ENCODE results near the gene TPCN1. TPM values are rescaled to one million over a fixed set of nuclear protein-coding genes. Genes with fewer than 3 reads are reported as not detected.

TPCN1 gene
- polyA plus RNA-seq, 1 experiment: 31.9 TPM

DNA sequence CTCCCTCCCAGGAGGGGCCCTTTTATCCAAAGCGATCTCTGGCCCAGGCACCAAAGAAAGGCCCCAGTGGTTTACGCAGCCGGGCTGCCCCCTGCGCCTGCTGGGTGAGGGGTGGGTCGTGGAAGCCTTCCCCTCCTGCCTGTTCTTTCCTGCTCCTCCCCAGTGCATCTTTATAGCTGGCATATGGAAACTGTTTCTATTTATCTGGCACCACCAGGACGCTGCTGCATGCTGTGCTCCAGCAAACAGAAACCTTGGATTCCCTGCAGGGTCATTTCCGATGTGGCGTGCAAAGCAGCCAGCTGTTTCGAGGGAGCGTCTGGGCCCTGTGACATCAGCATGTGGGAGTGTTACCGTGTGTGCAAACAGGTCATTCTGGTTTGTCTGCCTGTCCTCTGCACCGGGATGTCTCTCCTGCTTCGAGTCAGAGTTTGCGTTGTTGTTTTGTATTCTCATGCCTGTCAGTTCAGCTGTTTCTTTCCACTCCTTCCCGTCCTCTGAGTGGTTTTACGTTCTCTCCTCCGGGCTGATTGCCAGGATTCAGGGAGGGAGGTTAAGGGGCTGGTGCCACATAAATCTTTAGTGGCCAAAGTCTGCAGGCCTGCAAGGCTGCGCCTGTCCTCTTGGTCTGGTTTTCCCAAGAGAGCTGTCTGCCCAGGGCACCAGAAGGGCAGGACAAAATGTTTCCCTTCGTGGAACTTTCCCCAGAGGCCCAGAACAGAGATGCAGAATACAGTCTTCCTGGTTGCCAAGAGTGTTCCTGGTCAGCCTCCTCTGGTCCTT lies 24.6 kb downstream of the TPCN1 start:
- Histone ChIP-seq H3K27me3 (ENCODE audit: control insufficient read depth, insufficient read depth, low read length) (no peaks in the 10 kb centered on the region), H3K4me3 (ENCODE audit: low read depth, low read length) (no peak overlapping the region), H3K36me3 (ENCODE audit: control insufficient read depth, insufficient read depth, low read length) (peaks cover 10% of the 10 kb centered on the region)
- CTCF ChIA-PET: interaction anchor here (0.8 to 1.6 kb wide), 2 partner anchors 13 to 15 kb away, joined by 4 read pairs; no protein-coding TSS in a partner anchor
- TF ChIP-seq, protein P1, sequence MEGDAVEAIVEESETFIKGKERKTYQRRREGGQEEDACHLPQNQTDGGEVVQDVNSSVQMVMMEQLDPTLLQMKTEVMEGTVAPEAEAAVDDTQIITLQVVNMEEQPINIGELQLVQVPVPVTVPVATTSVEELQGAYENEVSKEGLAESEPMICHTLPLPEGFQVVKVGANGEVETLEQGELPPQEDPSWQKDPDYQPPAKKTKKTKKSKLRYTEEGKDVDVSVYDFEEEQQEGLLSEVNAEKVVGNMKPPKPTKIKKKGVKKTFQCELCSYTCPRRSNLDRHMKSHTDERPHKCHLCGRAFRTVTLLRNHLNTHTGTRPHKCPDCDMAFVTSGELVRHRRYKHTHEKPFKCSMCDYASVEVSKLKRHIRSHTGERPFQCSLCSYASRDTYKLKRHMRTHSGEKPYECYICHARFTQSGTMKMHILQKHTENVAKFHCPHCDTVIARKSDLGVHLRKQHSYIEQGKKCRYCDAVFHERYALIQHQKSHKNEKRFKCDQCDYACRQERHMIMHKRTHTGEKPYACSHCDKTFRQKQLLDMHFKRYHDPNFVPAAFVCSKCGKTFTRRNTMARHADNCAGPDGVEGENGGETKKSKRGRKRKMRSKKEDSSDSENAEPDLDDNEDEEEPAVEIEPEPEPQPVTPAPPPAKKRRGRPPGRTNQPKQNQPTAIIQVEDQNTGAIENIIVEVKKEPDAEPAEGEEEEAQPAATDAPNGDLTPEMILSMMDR (IDR thresholded peaks at IDR 0.05; ENCODE audit: insufficient read depth, low read depth, low read length): no peak
- DNase-seq (ENCODE audit: low read depth): peak; percentile 76
- POLR2A ChIA-PET: interaction anchor here (0.6 kb wide), 3 partner anchors 26 to 941 kb away, joined by 3 to 6 read pairs (median 5); no protein-coding TSS in a partner anchor

DNA sequence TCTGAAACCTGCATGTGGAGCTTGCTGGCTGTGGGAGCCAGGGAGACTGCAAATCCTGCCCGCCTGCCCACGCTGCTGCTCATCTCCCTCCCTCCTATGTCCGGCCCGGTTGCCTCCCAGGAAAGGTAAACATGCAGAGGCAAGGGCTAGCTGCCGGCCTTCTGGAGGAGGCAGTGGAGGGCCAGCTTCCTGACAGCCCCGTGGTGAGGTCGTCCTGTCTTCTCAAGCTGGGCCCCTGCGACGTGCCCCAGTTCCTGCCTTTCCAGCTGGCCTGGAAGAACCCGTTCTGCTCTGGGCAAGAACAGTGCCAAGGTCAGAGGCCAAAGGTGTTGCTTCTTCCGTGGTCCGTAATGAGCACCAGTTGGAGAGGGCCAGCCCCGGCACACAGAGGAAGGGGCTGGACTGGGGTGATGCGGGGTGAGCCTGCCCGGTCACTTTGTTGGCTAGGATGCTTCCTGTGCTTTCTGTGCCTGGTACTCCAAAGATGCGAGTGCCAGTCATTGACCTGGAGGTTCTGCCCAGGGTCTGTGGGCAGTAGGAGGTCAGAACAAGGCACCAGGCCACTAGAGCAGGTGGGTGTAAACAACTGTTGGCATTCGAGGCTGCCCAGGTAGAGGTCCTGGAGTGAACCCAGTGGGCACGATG lies 25.3 kb downstream of the TPCN1 start:
- no peak for DNase-seq (ENCODE audit: low read depth)
- POLR2A ChIA-PET: no interaction called here
- Histone ChIP-seq H3K4me3 (ENCODE audit: low read depth, low read length) (no peak overlapping the region), H3K36me3 (ENCODE audit: control insufficient read depth, insufficient read depth, low read length) (peaks cover 10% of the 10 kb centered on the region), H3K27me3 (ENCODE audit: control insufficient read depth, insufficient read depth, low read length) (no peaks in the 10 kb centered on the region)
- CTCF ChIA-PET: interaction anchor here (0.9 to 1.6 kb wide), 2 partner anchors 14 to 52 kb away, joined by 3 to 4 read pairs; no protein-coding TSS in a partner anchor
- TF ChIP-seq, protein P1 (IDR thresholded peaks at IDR 0.05; ENCODE audit: insufficient read depth, low read depth, low read length): no peak

DNA sequence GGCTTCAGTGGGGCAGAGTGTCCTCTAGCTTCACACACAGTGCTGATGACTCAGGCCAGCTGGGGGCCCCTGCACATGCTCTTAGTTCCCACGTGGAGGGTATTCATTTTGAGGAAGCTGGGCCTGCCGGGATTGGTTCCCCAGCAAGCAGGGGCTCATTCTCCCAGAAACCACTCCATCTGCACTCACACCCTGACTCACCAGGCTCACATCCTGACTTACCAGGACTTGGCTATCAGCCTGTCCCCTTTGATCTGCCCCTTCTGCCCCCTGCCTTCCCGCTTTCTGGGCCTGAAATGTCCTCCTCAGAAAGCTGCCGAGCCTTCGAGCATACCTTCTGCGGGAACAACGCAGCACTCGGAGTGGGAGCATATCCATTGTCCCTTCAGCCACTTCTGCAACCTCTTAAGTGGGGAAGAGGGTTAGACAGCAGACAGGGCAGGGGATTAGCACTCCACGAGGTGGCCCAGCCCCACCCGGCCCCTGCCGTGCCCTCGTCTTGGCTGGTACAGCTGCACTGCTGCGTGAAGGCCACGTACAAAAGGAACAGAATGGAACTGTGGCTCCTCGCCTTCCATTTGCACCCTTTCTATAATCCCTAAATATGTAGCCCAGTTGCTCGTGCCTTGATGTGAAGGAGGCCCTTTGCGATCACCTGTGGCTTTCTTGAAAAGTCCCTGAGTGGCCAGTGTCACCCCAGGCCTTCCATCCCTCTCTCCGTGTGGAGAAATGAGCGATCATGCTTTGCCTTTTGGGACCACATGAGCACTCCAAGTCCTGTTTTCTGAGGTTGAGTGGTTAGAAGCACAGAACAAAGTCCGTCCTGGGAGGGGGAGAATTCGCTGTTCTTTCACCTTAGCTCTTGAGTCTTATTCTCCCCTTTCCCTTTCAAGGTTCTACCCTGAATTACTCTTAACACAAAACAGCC lies 26.1 kb downstream of the TPCN1 start:
- Histone ChIP-seq H3K27me3 (ENCODE audit: control insufficient read depth, insufficient read depth, low read length) (no peaks in the 10 kb centered on the region), H3K36me3 (ENCODE audit: control insufficient read depth, insufficient read depth, low read length) (peaks cover 10% of the 10 kb centered on the region), H3K4me3 (ENCODE audit: low read depth, low read length) (no peak overlapping the region)
- ChIA-PET POLR2A (no interaction called here), CTCF (interaction anchor here (0.9 kb wide), 1 partner anchor 52 kb away, joined by 3 read pairs; no protein-coding TSS in a partner anchor)
- TF ChIP-seq, protein P1 (IDR thresholded peaks at IDR 0.05; ENCODE audit: insufficient read depth, low read depth, low read length): no peak
- DNase-seq (ENCODE audit: low read depth): no peak

DNA sequence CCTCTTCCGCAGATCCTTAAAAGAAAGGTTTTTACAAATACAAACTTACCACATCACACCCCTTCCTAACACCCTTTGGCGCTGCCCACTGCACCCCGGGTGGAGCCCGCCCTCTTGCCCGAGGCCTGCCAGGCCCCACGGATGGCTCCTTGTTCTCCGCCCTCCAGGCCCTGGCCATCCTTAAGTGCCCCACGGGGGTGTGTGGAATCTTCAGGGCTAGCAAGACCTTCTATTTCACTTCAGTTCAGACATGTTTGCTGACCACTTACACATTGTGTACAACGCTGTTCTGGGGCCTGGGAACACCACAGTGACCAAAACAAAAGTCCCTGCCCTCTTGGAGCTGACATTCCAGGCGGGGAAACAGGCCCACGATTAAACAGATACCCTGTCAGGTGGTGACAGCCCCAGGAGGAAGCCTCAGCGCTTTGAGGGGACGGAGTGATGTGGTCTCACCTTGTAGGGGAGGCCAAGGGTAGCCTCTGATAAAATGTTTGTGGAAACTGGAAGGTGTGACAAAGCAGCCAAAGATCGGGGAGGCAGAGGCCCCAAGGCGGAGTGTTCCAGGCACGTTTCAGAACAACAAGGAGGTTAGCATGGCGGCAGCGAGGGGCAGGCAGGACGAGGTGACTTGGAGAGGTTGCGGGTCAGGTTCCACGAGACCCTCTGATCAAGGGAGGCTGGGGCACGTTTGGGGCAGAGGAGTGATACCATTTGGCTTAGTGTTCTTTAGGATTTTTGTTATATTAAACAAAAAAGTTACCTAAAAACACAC lies 27.0 kb downstream of the TPCN1 start:
- TF ChIP-seq, protein P1 (IDR thresholded peaks at IDR 0.05; ENCODE audit: insufficient read depth, low read depth, low read length): no peak
- Histone ChIP-seq H3K27me3 (ENCODE audit: control insufficient read depth, insufficient read depth, low read length) (no peaks in the 10 kb centered on the region), H3K4me3 (ENCODE audit: low read depth, low read length) (no peak overlapping the region), H3K36me3 (ENCODE audit: control insufficient read depth, insufficient read depth, low read length) (peaks cover 8% of the 10 kb centered on the region)
- no peak for DNase-seq (ENCODE audit: low read depth)
- ChIA-PET POLR2A (no interaction called here), CTCF (interaction anchor here (1.0 kb wide), 1 partner anchor 13 kb away, joined by 4 read pairs; no protein-coding TSS in a partner anchor)

Data from BJ (cell line).